Fibroblast of skin of right biceps (primary cell): ENCODE measurements around the gene COL4A4.
"Not testable (repeated sequence)": the region's sequence is repeated elsewhere in the genome, so short reads cannot be mapped to it uniquely, and the experiment has no call there.

Source experiments
- DNase-seq: peaks from one replicate; pipeline ENCODE4 v3.0.0-alpha.2; 2013

Gene COL4A4

GRCh38 chr2:227163998-227164762 is at the start of gene COL4A4, which contains the start of gene COL4A3:
Gene COL4A4, minus strand, starts transcription at chr2:227164205. Its CDS starts 16,722 bp downstream, at chr2:227147483.
Gene COL4A3, plus strand, starts transcription at chr2:227164624. Its CDS starts 103 bp downstream, at chr2:227164727.
- no peak for DNase-seq

GRCh38 chr2:227207573-227207972 is 43.6 kb upstream of the COL4A4 start:
- DNase-seq: no peak

GRCh38 chr2:227206406-227206805 is 42.4 kb upstream of the COL4A4 start:
- DNase-seq: no peak

GRCh38 chr2:227205701-227206100 is 41.7 kb upstream of the COL4A4 start:
- DNase-seq: no peak

- no peak for DNase-seq
Observed at GRCh38 chr2:227204452-227204851, 40.4 kb upstream of the COL4A4 start.

- no peak for DNase-seq
Observed at GRCh38 chr2:227201771-227202170, 37.8 kb upstream of the COL4A4 start.

- DNase-seq: no peak
Observed at GRCh38 chr2:227198866-227199265, 34.9 kb upstream of the COL4A4 start.

- no peak for DNase-seq
Observed at GRCh38 chr2:227194219-227194618, 30.2 kb upstream of the COL4A4 start.

- DNase-seq: peak; percentile 5
Observed at GRCh38 chr2:227192491-227192890, 28.5 kb upstream of the COL4A4 start.

- peak; percentile 42 for DNase-seq
Observed at GRCh38 chr2:227191367-227191766, 27.4 kb upstream of the COL4A4 start.

GRCh38 chr2:227188292-227188691 is 24.3 kb upstream of the COL4A4 start:
- peak; percentile 44 for DNase-seq

- DNase-seq: no peak
Observed at GRCh38 chr2:227186751-227187150, 22.7 kb upstream of the COL4A4 start.

- no peak for DNase-seq
Observed at GRCh38 chr2:227185615-227186232, 21.7 kb upstream of the COL4A4 start.

- no peak for DNase-seq
Observed at GRCh38 chr2:227183657-227184367, 19.8 kb upstream of the COL4A4 start.

- no peak for DNase-seq
Observed at GRCh38 chr2:227182765-227183164, 18.8 kb upstream of the COL4A4 start.

- DNase-seq: no peak
Observed at GRCh38 chr2:227180770-227181169, 16.8 kb upstream of the COL4A4 start.

GRCh38 chr2:227179988-227180685 is 16.1 kb upstream of the COL4A4 start:
- no peak for DNase-seq

GRCh38 chr2:227177592-227178336 is 13.8 kb upstream of the COL4A4 start:
- no peak for DNase-seq

- DNase-seq: not testable (repeated sequence)
Observed at GRCh38 chr2:227171779-227172178, 7.8 kb upstream of the COL4A4 start.

- DNase-seq: no peak
Observed at GRCh38 chr2:227164763-227165291, 822 bp upstream of the COL4A4 start.

- no peak for DNase-seq
Observed at GRCh38 chr2:227163485-227163997, 464 bp downstream of the COL4A4 start.

GRCh38 chr2:227161947-227162346 is 2.1 kb downstream of the COL4A4 start:
- DNase-seq: no peak
